Astrocyte (in vitro differentiated cells and primary cell): ENCODE results near the gene PALM2AKAP2.

Source experiments
- CTCF ChIP-seq: IDR thresholded peaks from 2 replicates; pipeline ENCODE4 v1.5.1; 2011; ENCODE audit warnings: low read depth, mild to moderate bottlenecking, inconsistent platforms, low read length, moderate library complexity; ENCODE audit not compliant: insufficient read depth
- EZH2 ChIP-seq: IDR thresholded peaks from 2 replicates; pipeline ENCODE4 v1.6.1; 2012; ENCODE audit warnings: mild to moderate bottlenecking, low read length, inconsistent platforms; ENCODE audit not compliant: insufficient read depth

- TF ChIP-seq CTCF (no peak), EZH2 (no peak)
Measured at GRCh38 chr9:109755040-109755439, 25.0 kb upstream of the PALM2AKAP2 start.
